ENCODE data around the gene GTF3C1. TPM values are rescaled to one million over a fixed set of nuclear protein-coding genes. Genes with fewer than 3 reads are reported as not detected.

The GTF3C1 gene
- total and polyA plus RNA-seq, 2 donors = 40.8 to 81.0 TPM

DNA sequence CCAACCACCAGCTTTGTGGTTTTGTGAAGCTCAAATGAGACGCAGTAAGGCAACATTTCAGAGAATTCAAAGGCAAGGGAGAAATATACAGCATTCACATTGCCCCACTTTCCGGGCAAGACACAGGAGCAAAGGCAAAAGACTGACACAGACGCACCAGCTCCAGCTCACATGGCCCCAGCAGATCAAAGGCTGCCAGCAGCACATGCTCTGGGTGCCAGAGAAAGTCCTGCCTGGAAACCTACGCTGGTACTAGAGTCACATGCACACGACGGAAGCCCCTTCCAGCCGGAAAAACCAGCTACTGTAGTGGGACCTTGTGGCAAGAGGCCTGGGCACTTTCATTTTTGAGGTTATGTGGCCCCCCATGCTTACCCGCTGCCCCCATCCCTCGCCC lies 50.1 kb downstream of the GTF3C1 start:
- peak overlapping the region; percentile 1 to 22 for H3K27ac ChIP-seq (ENCODE audit: low read depth in 1 of 2, low read length in 1 of 2)
- 94% methylated on average over 9 of the region's 9 CpGs for WGBS
- DNase-seq (ENCODE audit: low read depth in 6 of 9, low spot score in 9 of 9) = no peak
- H3K36me3 ChIP-seq (ENCODE audit: control insufficient read depth in 2 of 2, insufficient read depth in 2 of 2, low read length in 1 of 2) = peaks cover 78 to 86% of the 10 kb centered on the region in 2 donors
- no peak overlapping the region for H3K4me3 ChIP-seq (ENCODE audit: low read length in 2 of 2)
- no peaks in the 10 kb centered on the region for H3K4me1 ChIP-seq (ENCODE audit: control insufficient read depth in 2 of 2, insufficient read depth in 2 of 2, low read length in 2 of 2)
- H3K9me3 ChIP-seq (ENCODE audit: control insufficient read depth in 2 of 2, insufficient read depth in 1 of 2, low read length in 1 of 2) = no peaks in the 10 kb centered on the region
- no peaks in the 10 kb centered on the region for H3K27me3 ChIP-seq (ENCODE audit: control insufficient read depth in 2 of 2, insufficient read depth in 1 of 2, low read length in 1 of 2)

DNA sequence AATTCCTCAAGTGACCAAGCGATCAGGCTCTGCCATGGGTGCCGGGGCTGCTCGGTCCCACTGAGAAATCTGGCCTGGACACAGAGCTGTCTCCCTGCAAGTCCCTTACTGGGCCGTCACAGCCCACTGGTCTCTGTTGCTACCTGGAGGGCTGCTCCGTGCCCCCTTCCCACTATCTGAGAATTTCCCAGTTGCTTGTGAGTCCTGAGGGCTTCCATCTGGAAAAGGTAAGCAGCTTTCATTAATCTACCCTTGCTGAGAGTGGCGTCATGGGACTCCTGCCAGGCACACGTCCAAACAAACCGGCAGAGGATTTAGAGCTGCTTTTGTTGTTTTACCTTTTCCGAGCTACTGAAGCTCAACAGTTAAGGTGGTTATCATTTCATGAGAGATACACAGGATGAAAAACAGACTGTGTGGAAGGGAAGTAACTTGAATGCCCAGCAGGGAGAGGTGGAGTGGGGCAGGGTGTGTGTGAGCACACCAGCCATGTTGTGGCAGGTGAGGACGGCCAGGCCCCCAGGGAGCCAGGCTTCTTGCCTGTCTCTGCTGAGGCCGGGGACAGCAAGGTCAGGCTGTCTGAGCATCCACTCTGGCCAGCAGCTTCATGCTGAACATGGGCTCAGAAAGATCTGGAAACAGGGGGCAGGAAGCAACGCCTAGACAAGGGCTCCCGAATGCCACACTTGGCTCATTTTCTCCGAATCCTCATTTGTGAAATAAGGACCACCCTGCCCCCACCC lies 50.6 kb downstream of the GTF3C1 start:
- Histone ChIP-seq H3K27me3 (ENCODE audit: control insufficient read depth in 2 of 2, insufficient read depth in 1 of 2, low read length in 1 of 2) (no peaks in the 10 kb centered on the region), H3K4me1 (ENCODE audit: control insufficient read depth in 2 of 2, insufficient read depth in 2 of 2, low read length in 2 of 2) (no peaks in the 10 kb centered on the region), H3K27ac (ENCODE audit: low read depth in 1 of 2, low read length in 1 of 2) (peak overlapping the region; percentile 10 to 53), H3K9me3 (ENCODE audit: control insufficient read depth in 2 of 2, insufficient read depth in 1 of 2, low read length in 1 of 2) (no peaks in the 10 kb centered on the region), H3K36me3 (ENCODE audit: control insufficient read depth in 2 of 2, insufficient read depth in 2 of 2, low read length in 1 of 2) (peaks cover 77 to 84% of the 10 kb centered on the region in 2 donors), H3K4me3 (ENCODE audit: low read length in 2 of 2) (no peak overlapping the region)
- WGBS = 95% methylated on average over 14 of the region's 14 CpGs
- no peak for DNase-seq (ENCODE audit: low read depth in 6 of 9, low spot score in 9 of 9)

- Histone ChIP-seq H3K9me3 (ENCODE audit: control insufficient read depth in 2 of 2, insufficient read depth in 1 of 2, low read length in 1 of 2) (no peaks in the 10 kb centered on the region), H3K4me1 (ENCODE audit: control insufficient read depth in 2 of 2, insufficient read depth in 2 of 2, low read length in 2 of 2) (no peaks in the 10 kb centered on the region), H3K36me3 (ENCODE audit: control insufficient read depth in 2 of 2, insufficient read depth in 2 of 2, low read length in 1 of 2) (peaks cover 71 to 78% of the 10 kb centered on the region in 2 donors), H3K27me3 (ENCODE audit: control insufficient read depth in 2 of 2, insufficient read depth in 1 of 2, low read length in 1 of 2) (no peaks in the 10 kb centered on the region), H3K27ac (ENCODE audit: low read depth in 1 of 2, low read length in 1 of 2) (peak overlapping the region in 1 of 2 donors; percentile 53), H3K4me3 (ENCODE audit: low read length in 2 of 2) (no peak overlapping the region)
- no peak for DNase-seq (ENCODE audit: low read depth in 6 of 9, low spot score in 9 of 9)
- WGBS = 94% methylated on average over 9 of the region's 9 CpGs
These were observed 51.5 kb downstream of the GTF3C1 start for GRCh38 chr16:27498031-27498825.

- Histone ChIP-seq H3K27me3 (ENCODE audit: control insufficient read depth in 2 of 2, insufficient read depth in 1 of 2, low read length in 1 of 2) (no peaks in the 10 kb centered on the region), H3K4me1 (ENCODE audit: control insufficient read depth in 2 of 2, insufficient read depth in 2 of 2, low read length in 2 of 2) (no peaks in the 10 kb centered on the region), H3K36me3 (ENCODE audit: control insufficient read depth in 2 of 2, insufficient read depth in 2 of 2, low read length in 1 of 2) (peaks cover 68 to 75% of the 10 kb centered on the region in 2 donors), H3K9me3 (ENCODE audit: control insufficient read depth in 2 of 2, insufficient read depth in 1 of 2, low read length in 1 of 2) (no peaks in the 10 kb centered on the region), H3K27ac (ENCODE audit: low read depth in 1 of 2, low read length in 1 of 2) (no peak overlapping the region), H3K4me3 (ENCODE audit: low read length in 2 of 2) (no peak overlapping the region)
- DNase-seq (ENCODE audit: low read depth in 6 of 9, low spot score in 9 of 9) = no peak
- WGBS = 92% methylated on average over 13 of the region's 13 CpGs
These were observed 54.5 kb downstream of the GTF3C1 start for GRCh38 chr16:27495191-27495590.

DNA sequence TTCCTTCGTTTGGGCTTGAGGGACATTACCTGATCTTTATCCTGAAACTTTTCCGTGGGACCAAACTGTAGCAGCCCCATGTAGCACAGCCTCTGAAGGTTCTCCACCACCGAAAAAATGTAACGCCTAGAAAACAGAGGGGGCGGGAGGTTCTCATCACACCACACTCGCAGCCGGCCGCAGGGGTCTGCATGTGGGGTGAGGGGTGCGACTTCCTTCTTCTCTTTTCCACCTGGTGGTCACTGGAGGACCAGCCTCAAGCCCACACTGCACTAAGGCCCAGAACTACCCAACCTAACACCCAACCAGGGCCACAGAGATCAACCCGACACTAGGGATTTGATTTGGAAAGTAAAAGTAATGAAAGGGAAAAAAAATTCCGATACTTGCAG lies 57.1 kb downstream of the GTF3C1 start:
- 98% methylated on average over 11 of the region's 11 CpGs for WGBS
- Histone ChIP-seq H3K9me3 (ENCODE audit: control insufficient read depth in 2 of 2, insufficient read depth in 1 of 2, low read length in 1 of 2) (no peaks in the 10 kb centered on the region), H3K36me3 (ENCODE audit: control insufficient read depth in 2 of 2, insufficient read depth in 2 of 2, low read length in 1 of 2) (peaks cover 74 to 78% of the 10 kb centered on the region in 2 donors), H3K27me3 (ENCODE audit: control insufficient read depth in 2 of 2, insufficient read depth in 1 of 2, low read length in 1 of 2) (no peaks in the 10 kb centered on the region), H3K4me1 (ENCODE audit: control insufficient read depth in 2 of 2, insufficient read depth in 2 of 2, low read length in 2 of 2) (no peaks in the 10 kb centered on the region), H3K27ac (ENCODE audit: low read depth in 1 of 2, low read length in 1 of 2) (no peak overlapping the region), H3K4me3 (ENCODE audit: low read length in 2 of 2) (no peak overlapping the region)
- no peak for DNase-seq (ENCODE audit: low read depth in 6 of 9, low spot score in 9 of 9)

GRCh38 chr16:27491894-27492587 lies 57.7 kb downstream of the GTF3C1 start:
- H3K27ac ChIP-seq (ENCODE audit: low read depth in 1 of 2, low read length in 1 of 2) = no peak overlapping the region
- H3K36me3 ChIP-seq (ENCODE audit: control insufficient read depth in 2 of 2, insufficient read depth in 2 of 2, low read length in 1 of 2) = peaks cover 68 to 78% of the 10 kb centered on the region in 2 donors
- WGBS = 97% methylated on average over 16 of the region's 16 CpGs
- H3K27me3 ChIP-seq (ENCODE audit: control insufficient read depth in 2 of 2, insufficient read depth in 1 of 2, low read length in 1 of 2) = no peaks in the 10 kb centered on the region
- DNase-seq (ENCODE audit: low read depth in 6 of 9, low spot score in 9 of 9) = no peak
- no peaks in the 10 kb centered on the region for H3K4me1 ChIP-seq (ENCODE audit: control insufficient read depth in 2 of 2, insufficient read depth in 2 of 2, low read length in 2 of 2)
- H3K9me3 ChIP-seq (ENCODE audit: control insufficient read depth in 2 of 2, insufficient read depth in 1 of 2, low read length in 1 of 2) = no peaks in the 10 kb centered on the region
- H3K4me3 ChIP-seq (ENCODE audit: low read length in 2 of 2) = no peak overlapping the region

- no peak overlapping the region for H3K4me3 ChIP-seq (ENCODE audit: low read length in 2 of 2)
These were observed 59.8 kb downstream of the GTF3C1 start for GRCh38 chr16:27489906-27490305.

GRCh38 chr16:27489421-27489820 lies 60.3 kb downstream of the GTF3C1 start:
- H3K36me3 ChIP-seq (ENCODE audit: control insufficient read depth in 2 of 2, insufficient read depth in 2 of 2, low read length in 1 of 2) = peaks cover 68 to 85% of the 10 kb centered on the region in 2 donors
- H3K4me3 ChIP-seq (ENCODE audit: low read length in 2 of 2) = no peak overlapping the region
- no peak for DNase-seq (ENCODE audit: low read depth in 6 of 9, low spot score in 9 of 9)
- no peaks in the 10 kb centered on the region for H3K4me1 ChIP-seq (ENCODE audit: control insufficient read depth in 2 of 2, insufficient read depth in 2 of 2, low read length in 2 of 2)
- H3K27ac ChIP-seq (ENCODE audit: low read depth in 1 of 2, low read length in 1 of 2) = no peak overlapping the region
- no peaks in the 10 kb centered on the region for H3K27me3 ChIP-seq (ENCODE audit: control insufficient read depth in 2 of 2, insufficient read depth in 1 of 2, low read length in 1 of 2)
- WGBS = 97% methylated on average over 21 of the region's 21 CpGs
- no peaks in the 10 kb centered on the region for H3K9me3 ChIP-seq (ENCODE audit: control insufficient read depth in 2 of 2, insufficient read depth in 1 of 2, low read length in 1 of 2)

More at GRCh38 chr16:27489906-27490305, 59.8 kb downstream of the GTF3C1 start:
- DNase-seq (ENCODE audit: low read depth in 6 of 9, low spot score in 9 of 9) = no peak
- Histone ChIP-seq H3K36me3 (ENCODE audit: control insufficient read depth in 2 of 2, insufficient read depth in 2 of 2, low read length in 1 of 2) (peaks cover 68 to 85% of the 10 kb centered on the region in 2 donors), H3K27me3 (ENCODE audit: control insufficient read depth in 2 of 2, insufficient read depth in 1 of 2, low read length in 1 of 2) (no peaks in the 10 kb centered on the region), H3K4me1 (ENCODE audit: control insufficient read depth in 2 of 2, insufficient read depth in 2 of 2, low read length in 2 of 2) (no peaks in the 10 kb centered on the region), H3K27ac (ENCODE audit: low read depth in 1 of 2, low read length in 1 of 2) (no peak overlapping the region), H3K9me3 (ENCODE audit: control insufficient read depth in 2 of 2, insufficient read depth in 1 of 2, low read length in 1 of 2) (no peaks in the 10 kb centered on the region)
- WGBS = 93% methylated on average over 7 of the region's 7 CpGs

DNA sequence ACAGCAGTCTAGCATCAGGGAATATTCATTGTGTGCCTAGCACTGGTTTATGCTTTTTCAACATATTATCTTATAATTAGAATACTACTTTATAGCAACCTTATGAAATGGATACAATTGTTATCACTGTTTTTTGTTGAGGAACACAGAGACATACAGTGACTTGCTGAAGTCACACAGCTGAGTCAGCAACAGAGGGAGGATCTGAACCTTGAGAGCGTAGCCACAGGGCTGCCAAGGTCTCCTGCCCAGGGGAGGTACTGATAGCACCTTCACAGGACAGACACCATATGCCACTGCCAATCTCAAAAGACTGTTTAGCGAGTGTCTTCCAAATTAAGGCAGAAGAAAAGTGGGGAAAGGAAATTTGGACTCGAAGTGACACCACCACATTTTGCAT lies 63.0 kb downstream of the GTF3C1 start:
- no peak for DNase-seq (ENCODE audit: low read depth in 6 of 9, low spot score in 9 of 9)
- 96% methylated on average over 3 of the region's 3 CpGs for WGBS
- H3K4me1 ChIP-seq (ENCODE audit: control insufficient read depth in 2 of 2, insufficient read depth in 2 of 2, low read length in 2 of 2) = no peaks in the 10 kb centered on the region
- H3K9me3 ChIP-seq (ENCODE audit: control insufficient read depth in 2 of 2, insufficient read depth in 1 of 2, low read length in 1 of 2) = no peaks in the 10 kb centered on the region
- H3K4me3 ChIP-seq (ENCODE audit: low read length in 2 of 2) = no peak overlapping the region
- H3K27ac ChIP-seq (ENCODE audit: low read depth in 1 of 2, low read length in 1 of 2) = no peak overlapping the region
- peaks cover 76 to 92% of the 10 kb centered on the region in 2 donors for H3K36me3 ChIP-seq (ENCODE audit: control insufficient read depth in 2 of 2, insufficient read depth in 2 of 2, low read length in 1 of 2)
- H3K27me3 ChIP-seq (ENCODE audit: control insufficient read depth in 2 of 2, insufficient read depth in 1 of 2, low read length in 1 of 2) = no peaks in the 10 kb centered on the region

All from thymus (tissue), 11 donors.